Endothelial cell of umbilical vein (primary cell): Measurements from ENCODE around the gene HIP1R. TPM values are rescaled to one million over a fixed set of nuclear protein-coding genes. Genes with fewer than 3 reads are reported as not detected.

Experiments
- BruUV-seq: library from RNA; stranded (reverse); fragments of 400-500 nt; replicated peaks from 2 replicates; lab custom pipeline; 2021; lab: Mats Ljungman, UMichigan
- CTCF ChIA-PET: fragments of 300-600, 350-600 bp; sonication (Branson Sonifier 250); formaldehyde crosslinking; loops from one replicate; lab custom pipeline; 2021; ENCODE audit warnings: antibody characterized with exemption, inconsistent platforms; lab: Charles Lee
- POLR2A ChIA-PET: fragments of 300-600, 350-600 bp; sonication (Branson Sonifier 250); formaldehyde crosslinking; loops from one replicate; lab custom pipeline; 2021; ENCODE audit warnings: antibody characterized with exemption, inconsistent platforms; lab: Charles Lee
- DNase-seq: peaks from one replicate; pipeline ENCODE4 v3.0.0-alpha.2; 2011; ENCODE audit warnings: low read depth, low spot score
- FAIRE-seq: peaks from 2 replicates; lab custom pipeline; 2011; peaks lifted over from hg19 to GRCh38; lab: Jason Lieb, UNC
- H2AFZ ChIP-seq: 2 replicates; pipeline ENCODE4 v1.6.0; 2012; ENCODE audit warnings: low read depth, low read length, control low read depth, inconsistent platforms
- H3K27ac ChIP-seq: 2 replicates; pipeline ENCODE4 v1.5.1; 2011; ENCODE audit warnings: low read depth, mild to moderate bottlenecking, control low read depth, low read length, moderate library complexity; ENCODE audit not compliant: insufficient read depth
- H3K27me3 ChIP-seq, 2 experiments: 2 replicates each; pipeline versions ENCODE4 v1.6.0 to v1.6.1; 2011; ENCODE audit warnings: low read length in 2 of 2, mixed read lengths in 1 of 2; ENCODE audit not compliant: control insufficient read depth in 2 of 2, insufficient read depth in 2 of 2
- H3K36me3 ChIP-seq, 2 experiments: 2 replicates in 1 of 2; 3 replicates in 1 of 2; pipeline ENCODE4 v1.5.1; 2011; ENCODE audit warnings: low read length in 2 of 2, mild to moderate bottlenecking in 1 of 2, moderate library complexity in 1 of 2; ENCODE audit not compliant: control insufficient read depth in 2 of 2, insufficient read depth in 2 of 2; ENCODE audit errors: extremely low read depth in 1 of 2
- H3K4me1 ChIP-seq: 3 replicates; pipeline ENCODE4 v1.5.1; 2011; ENCODE audit warnings: mild to moderate bottlenecking, low read length; ENCODE audit not compliant: control insufficient read depth, insufficient read depth; ENCODE audit errors: extremely low read depth
- H3K4me2 ChIP-seq: 2 replicates; pipeline ENCODE4 v1.6.1; 2011; ENCODE audit warnings: low read length, control low read depth, mixed read lengths; ENCODE audit not compliant: insufficient read depth
- H3K4me3 ChIP-seq, 3 experiments: fragments of 200-600 bp in 1 of 3; sonication (generic), shearing (Covaris generic) in 1 of 3; replicated peaks in 1 of 3; 2 replicates each; pipeline ENCODE4 v1.5.1; 2011 to 2016; ENCODE audit warnings: control low read depth in 3 of 3, low read length in 3 of 3, mild to moderate bottlenecking in 2 of 3, inconsistent platforms in 1 of 3, low read depth in 1 of 3, moderate library complexity in 1 of 3; ENCODE audit not compliant: insufficient read depth in 1 of 3
- H3K79me2 ChIP-seq: 2 replicates; pipeline ENCODE4 v1.6.0; 2012; ENCODE audit warnings: low read length, inconsistent platforms; ENCODE audit not compliant: control insufficient read depth, insufficient read depth
- H3K9ac ChIP-seq: replicated peaks from 2 replicates; pipeline ENCODE3; 2011; ENCODE audit warnings: low read length, control low read depth; ENCODE audit not compliant: insufficient read depth; ENCODE audit errors: extremely low read depth
- H3K9me1 ChIP-seq: replicated peaks from 3 replicates; pipeline ENCODE4 v1.6.0; 2011; ENCODE audit warnings: mild to moderate bottlenecking, low read length; ENCODE audit not compliant: control insufficient read depth, insufficient read depth; ENCODE audit errors: extremely low read depth
- H3K9me3 ChIP-seq: replicated peaks from 2 replicates; pipeline ENCODE4 v1.5.1; 2012; ENCODE audit warnings: low read length, inconsistent platforms; ENCODE audit not compliant: control insufficient read depth, insufficient read depth
- H4K20me1 ChIP-seq: replicated peaks from 2 replicates; pipeline ENCODE3; 2011; ENCODE audit warnings: mild to moderate bottlenecking, low read length; ENCODE audit not compliant: control insufficient read depth, insufficient read depth; ENCODE audit errors: extremely low read depth
- CTCF ChIP-seq, 2 donors: IDR thresholded peaks; 1 replicate in 1 of 2; 2 replicates in 1 of 2; pipeline ENCODE4 v1.5.1; 2011; ENCODE audit warnings: low read length in 2 of 2, mild to moderate bottlenecking in 2 of 2, moderate library complexity in 2 of 2, control low read depth in 1 of 2, inconsistent platforms in 1 of 2, low read depth in 1 of 2; ENCODE audit not compliant: insufficient read depth in 1 of 2; ENCODE audit errors: extremely low read depth in 1 of 2
- EZH2 ChIP-seq: IDR thresholded peaks from 2 replicates; pipeline ENCODE4 v1.6.1; 2012; ENCODE audit warnings: borderline replicate concordance, low read depth, mild to moderate bottlenecking, moderate library complexity, low read length, inconsistent platforms; ENCODE audit not compliant: severe bottlenecking
- FOS ChIP-seq: IDR thresholded peaks from 2 replicates; pipeline ENCODE4 v1.6.1; 2011; ENCODE audit warnings: mild to moderate bottlenecking, low read length, moderate library complexity, borderline replicate concordance; ENCODE audit not compliant: insufficient read depth
- GATA2 ChIP-seq: IDR thresholded peaks from 2 replicates; pipeline ENCODE4 v1.7.0; 2011; ENCODE audit warnings: low read depth, mild to moderate bottlenecking, moderate library complexity, mixed read lengths, low read length; ENCODE audit not compliant: insufficient read length, insufficient read depth
- JUN ChIP-seq: IDR thresholded peaks from 2 replicates; pipeline ENCODE4 v1.6.1; 2011; ENCODE audit warnings: borderline replicate concordance, low read depth; ENCODE audit not compliant: insufficient read length, insufficient read depth
- MAX ChIP-seq: IDR thresholded peaks from 2 replicates; pipeline ENCODE4 v1.6.1; 2011; ENCODE audit not compliant: insufficient read depth, insufficient read length
- MYC ChIP-seq: IDR thresholded peaks from one replicate; pipeline ENCODE4 v1.6.1; 2011; ENCODE audit warnings: mild to moderate bottlenecking, low read depth, low read length
- POLR2A ChIP-seq: IDR thresholded peaks from 2 replicates; pipeline ENCODE4 v1.6.1; 2012; ENCODE audit warnings: low read depth, mild to moderate bottlenecking, control low read depth, low read length
- POLR2AphosphoS5 ChIP-seq: IDR thresholded peaks from 2 replicates; pipeline ENCODE4 v1.6.1; 2012; ENCODE audit warnings: low read depth, mild to moderate bottlenecking, control low read depth, low read length, moderate library complexity; ENCODE audit not compliant: insufficient read depth
- dilution Hi-C: fragments of 300-500 bp; cut with MboI; formaldehyde crosslinking; loops from one replicate; pipeline ENCODE4 v1.15.0; 2019; ENCODE audit warnings: low sequenced_read_pairs; ENCODE audit not compliant: extremely low pct_ligation_motif_present
- intact Hi-C: fragments of 100-400 bp; cut with micrococcal nuclease; formaldehyde crosslinking; loops from one replicate; pipeline ENCODE4 v1.10.0; 2022
- polyA plus RNA-seq, 4 experiments: library from polyadenylated mRNA; depleted of rRNA in 3 of 4; stranded (reverse) in 3 of 4; unstranded in 1 of 4; fragments of >200 nt; gene quantifications; 2 replicates each; pipeline versions ENCODE4 v1.2.1 to v1.2.3, GENCODE V29; 2011 to 2012; ENCODE audit warnings: missing spikeins in 1 of 4
- total RNA-seq: library from RNA; stranded (reverse); gene quantifications from 2 replicates; pipeline ENCODE4 v1.2.3, GENCODE V29; 2021

The HIP1R gene
- total and polyA plus RNA-seq, 2 donors (not counting 3 experiments of a cell fraction or from before 2014, with no cell fraction given), result 111 to 122 TPM

GRCh38 chr12:122909442-122910288 is 74.4 kb downstream of the HIP1R start:
- no peaks in the 10 kb centered on the region for H3K9me3 ChIP-seq
- dilution Hi-C loops (no loop called here), intact Hi-C loops (no loop called here)
- no peak for TF ChIP-seq MYC
- no peak for TF ChIP-seq GATA2
- TF ChIP-seq JUN, result no peak
- TF ChIP-seq EZH2, result no peak
- no peak for TF ChIP-seq FOS
- no peak for TF ChIP-seq POLR2AphosphoS5
- TF ChIP-seq MAX, result no peak
- TF ChIP-seq CTCF (IDR thresholded peaks at IDR 0.05; ENCODE audit: extremely low read depth in 1 of 2, insufficient read depth in 1 of 2, low read depth in 1 of 2, low read length in 2 of 2), result no peak
- TF ChIP-seq POLR2A, result no peak
- no peak overlapping the region for H2AFZ ChIP-seq
- H3K79me2 ChIP-seq, result no peaks in the 10 kb centered on the region
- no peaks in the 10 kb centered on the region for H3K9me1 ChIP-seq
- no peak overlapping the region for H3K4me3 ChIP-seq
- H3K27ac ChIP-seq, result no peak overlapping the region
- BruUV-seq, result no TSS peak
- H4K20me1 ChIP-seq, result no peaks in the 10 kb centered on the region
- CTCF ChIA-PET, result interaction anchor here (1.1 kb wide), 1 partner anchor 10 kb away, joined by 7 read pairs; no protein-coding TSS in a partner anchor
- no peak overlapping the region for H3K9ac ChIP-seq
- FAIRE-seq, result no peak
- peaks cover 0 to 1% of the 10 kb centered on the region in 2 experiments for H3K27me3 ChIP-seq
- no peak overlapping the region for H3K4me2 ChIP-seq
- no peaks in the 10 kb centered on the region for H3K36me3 ChIP-seq
- POLR2A ChIA-PET, result no interaction called here
- DNase-seq, result no peak
- no peaks in the 10 kb centered on the region for H3K4me1 ChIP-seq

Other genes starting within 250 kb of the HIP1R start
- gene HCAR2, start 132.1 kb upstream of the HIP1R start, total RNA-seq, result not detected in 2 replicates
- gene HCAR2, start 132.1 kb upstream of the HIP1R start, polyA plus RNA-seq, result not detected in 2 replicates
- gene HCAR3, start 118.6 kb upstream of the HIP1R start, total RNA-seq, result not detected in 2 replicates
- 0.05 and 0.06 TPM in 2 replicates for gene HCAR3, start 118.6 kb upstream of the HIP1R start, polyA plus RNA-seq
- not detected in 2 replicates for gene HCAR1, start 104.6 kb upstream of the HIP1R start, total RNA-seq
- gene HCAR1, start 104.6 kb upstream of the HIP1R start, polyA plus RNA-seq, result 0.02 and 0.04 TPM in 2 replicates
- 66.5 and 70.3 TPM in 2 replicates for gene DENR, start 82.6 kb upstream of the HIP1R start, total RNA-seq
- 20.3 and 25.8 TPM in 2 replicates for gene DENR, start 82.6 kb upstream of the HIP1R start, polyA plus RNA-seq
- gene CCDC62, start 60.9 kb upstream of the HIP1R start, total RNA-seq, result 0.32 and 0.40 TPM in 2 replicates
- 0.05 and 0.14 TPM in 2 replicates for gene CCDC62, start 60.9 kb upstream of the HIP1R start, polyA plus RNA-seq
- gene VPS37B, start 60.7 kb downstream of the HIP1R start, total RNA-seq, result 45.9 and 46.4 TPM in 2 replicates
- 39.5 and 43.5 TPM in 2 replicates for gene VPS37B, start 60.7 kb downstream of the HIP1R start, polyA plus RNA-seq
- 12.0 and 16.9 TPM in 2 replicates for gene ABCB9, start 131.0 kb downstream of the HIP1R start, total RNA-seq
- 11.7 and 14.9 TPM in 2 replicates for gene ABCB9, start 131.0 kb downstream of the HIP1R start, polyA plus RNA-seq
- gene OGFOD2, start 139.8 kb downstream of the HIP1R start, total RNA-seq, result 17.9 and 24.1 TPM in 2 replicates
- gene OGFOD2, start 139.8 kb downstream of the HIP1R start, polyA plus RNA-seq, result 16.8 and 24.6 TPM in 2 replicates
- 217 and 226 TPM in 2 replicates for gene ARL6IP4, start 145.2 kb downstream of the HIP1R start, total RNA-seq
- gene ARL6IP4, start 145.2 kb downstream of the HIP1R start, polyA plus RNA-seq, result 181 and 193 TPM in 2 replicates